Urothelium cell line (cell line): Measurements from ENCODE around the gene STARD10.

Experiments
- DNase-seq: peaks from one replicate; pipeline ENCODE4 v3.0.0; 2011; ENCODE audit warnings: low spot score, mixed read lengths
- FAIRE-seq: peaks from 2 replicates; lab custom pipeline; 2011; peaks lifted over from hg19 to GRCh38; lab: Jason Lieb, UNC

Gene STARD10

DNA sequence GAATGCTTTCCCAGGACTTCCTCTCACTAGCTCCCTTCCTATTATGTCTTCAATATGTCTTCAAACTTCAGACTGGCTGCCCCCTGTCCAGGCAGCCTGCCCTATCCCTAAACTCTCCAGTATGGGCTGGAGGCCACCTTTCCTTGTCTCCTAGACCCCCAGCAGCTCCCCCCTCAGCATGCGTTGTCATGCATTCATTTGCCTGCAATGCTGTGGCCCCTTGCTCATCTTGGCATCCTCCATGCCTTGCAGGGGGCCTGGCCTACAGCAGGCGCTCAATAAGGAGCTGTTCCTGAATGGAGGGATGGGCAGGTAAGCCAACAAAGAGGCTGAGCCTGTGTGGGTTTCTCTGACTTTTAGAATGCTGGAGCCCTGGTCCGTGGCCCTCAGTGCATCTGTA lies 25.3 kb downstream of the STARD10 start:
- FAIRE-seq = no peak

GRCh38 chr11:72767203-72768062 lies 26.4 kb downstream of the STARD10 start:
- DNase-seq = no peak
- FAIRE-seq = no peak

More for the DNA sequence above, 25.3 kb downstream of the STARD10 start:
- no peak for DNase-seq

DNA sequence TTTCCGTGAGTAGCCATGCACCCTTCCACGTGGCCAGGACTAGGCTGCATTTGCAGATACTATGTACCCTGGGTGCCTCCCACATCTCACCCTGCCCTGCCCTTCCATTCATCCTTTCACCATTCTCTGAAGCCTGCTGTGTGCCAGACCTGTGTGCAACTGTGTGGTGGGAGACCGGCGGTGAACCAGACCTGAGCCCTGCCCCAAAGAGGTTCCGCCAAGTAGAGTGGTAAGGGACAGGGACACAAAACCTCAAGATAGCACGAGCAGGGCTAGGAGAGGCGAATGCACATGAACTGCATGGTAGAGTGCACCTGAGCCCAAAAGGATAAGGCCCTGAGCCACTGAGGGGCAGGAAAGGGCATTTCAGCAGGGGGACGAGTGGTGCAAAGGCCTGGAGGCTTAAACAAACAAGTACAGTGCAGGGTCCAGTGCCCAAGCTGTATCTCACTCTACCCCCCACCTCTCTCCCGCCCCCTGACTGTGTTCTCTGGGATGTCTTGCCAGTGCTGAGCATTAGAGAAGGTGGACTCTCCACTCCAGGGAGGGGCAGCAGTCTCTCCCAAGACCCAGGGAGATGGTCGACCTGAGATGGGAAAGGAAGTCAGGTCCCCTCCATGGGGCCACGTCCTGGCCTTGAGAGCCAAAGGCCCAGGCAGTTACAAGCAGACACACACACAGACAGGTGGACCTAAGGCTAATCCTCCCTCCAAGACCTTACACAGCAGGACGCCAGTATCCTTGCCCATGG lies 27.5 kb downstream of the STARD10 start:
- DNase-seq (no peak), FAIRE-seq (no peak)

GRCh38 chr11:72764503-72764902 lies 29.3 kb downstream of the STARD10 start:
- DNase-seq (no peak), FAIRE-seq (no peak)

- FAIRE-seq (no peak), DNase-seq (no peak)
These were observed 30.0 kb downstream of the STARD10 start for GRCh38 chr11:72763823-72764222.

- FAIRE-seq (no peak), DNase-seq (no peak)
These were observed 31.1 kb downstream of the STARD10 start for GRCh38 chr11:72762641-72763304.

- peak; percentile 27 for FAIRE-seq
- DNase-seq = no peak
These were observed 33.1 kb downstream of the STARD10 start for GRCh38 chr11:72760539-72761405.

- FAIRE-seq (no peak), DNase-seq (no peak)
These were observed 34.3 kb downstream of the STARD10 start for GRCh38 chr11:72759468-72759985.

GRCh38 chr11:72758690-72759389 lies 35.0 kb downstream of the STARD10 start:
- DNase-seq (peak; percentile 74), FAIRE-seq (peak; percentile 77)

- DNase-seq (peak; percentile 66), FAIRE-seq (peak; percentile 32)
These were observed 35.5 kb downstream of the STARD10 start for GRCh38 chr11:72758304-72758689.

- FAIRE-seq (no peak), DNase-seq (no peak)
These were observed 38.0 kb downstream of the STARD10 start for GRCh38 chr11:72755713-72756285.

GRCh38 chr11:72754544-72755155 lies 39.2 kb downstream of the STARD10 start:
- FAIRE-seq = no peak
- DNase-seq = no peak

GRCh38 chr11:72754149-72754543 lies 39.7 kb downstream of the STARD10 start:
- DNase-seq (no peak), FAIRE-seq (no peak)

- DNase-seq = no peak
- no peak for FAIRE-seq
These were observed 40.3 kb downstream of the STARD10 start for GRCh38 chr11:72753341-72754148.

DNA sequence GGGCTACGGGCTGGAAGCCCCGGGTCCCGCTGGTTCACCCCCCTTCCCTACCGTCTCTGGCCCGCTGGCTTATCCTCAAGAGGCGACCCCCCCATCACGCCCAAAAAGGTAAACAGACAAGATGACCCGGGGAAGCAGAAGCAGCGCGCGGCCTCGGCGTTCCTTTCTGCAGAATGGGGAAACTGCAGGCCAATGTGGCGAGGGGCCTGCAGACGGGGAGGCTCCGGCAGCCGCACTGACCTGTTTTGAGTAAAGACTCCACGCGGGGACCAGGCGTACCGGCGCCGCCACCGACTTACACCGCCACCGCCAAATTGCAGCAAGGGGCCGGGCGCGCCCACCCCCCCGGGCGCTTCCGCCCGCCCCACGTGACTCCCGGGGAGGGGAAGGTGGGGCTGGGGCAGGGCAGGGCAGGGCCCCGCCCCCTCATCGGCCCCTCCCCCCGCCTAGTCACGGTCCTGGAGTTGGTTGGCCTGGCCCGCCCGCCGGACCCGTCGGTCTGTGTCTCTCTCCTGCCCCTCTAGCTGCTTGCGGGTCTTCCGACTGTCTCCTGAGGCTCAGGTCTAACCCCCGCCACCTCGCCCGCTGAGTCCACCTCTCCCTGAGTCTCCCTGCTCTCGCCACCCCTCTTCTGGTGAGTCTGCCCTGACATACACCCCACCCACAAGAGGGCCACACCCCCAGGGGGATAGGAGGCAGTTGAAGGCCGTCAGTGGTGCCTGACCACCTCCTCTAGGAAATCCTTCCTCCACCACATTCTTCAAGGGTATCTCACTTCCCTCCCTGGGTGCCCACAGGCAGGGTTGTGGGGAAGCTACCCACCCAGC lies 41.5 kb downstream of the STARD10 start, which contains the start of gene ARAP1:
Gene ARAP1 (minus strand): TSS at position 321 of the 827 bp plus-strand sequence. CDS start 25,280 bp downstream, outside the sequence.
- peak; percentile 91 for FAIRE-seq

DNA sequence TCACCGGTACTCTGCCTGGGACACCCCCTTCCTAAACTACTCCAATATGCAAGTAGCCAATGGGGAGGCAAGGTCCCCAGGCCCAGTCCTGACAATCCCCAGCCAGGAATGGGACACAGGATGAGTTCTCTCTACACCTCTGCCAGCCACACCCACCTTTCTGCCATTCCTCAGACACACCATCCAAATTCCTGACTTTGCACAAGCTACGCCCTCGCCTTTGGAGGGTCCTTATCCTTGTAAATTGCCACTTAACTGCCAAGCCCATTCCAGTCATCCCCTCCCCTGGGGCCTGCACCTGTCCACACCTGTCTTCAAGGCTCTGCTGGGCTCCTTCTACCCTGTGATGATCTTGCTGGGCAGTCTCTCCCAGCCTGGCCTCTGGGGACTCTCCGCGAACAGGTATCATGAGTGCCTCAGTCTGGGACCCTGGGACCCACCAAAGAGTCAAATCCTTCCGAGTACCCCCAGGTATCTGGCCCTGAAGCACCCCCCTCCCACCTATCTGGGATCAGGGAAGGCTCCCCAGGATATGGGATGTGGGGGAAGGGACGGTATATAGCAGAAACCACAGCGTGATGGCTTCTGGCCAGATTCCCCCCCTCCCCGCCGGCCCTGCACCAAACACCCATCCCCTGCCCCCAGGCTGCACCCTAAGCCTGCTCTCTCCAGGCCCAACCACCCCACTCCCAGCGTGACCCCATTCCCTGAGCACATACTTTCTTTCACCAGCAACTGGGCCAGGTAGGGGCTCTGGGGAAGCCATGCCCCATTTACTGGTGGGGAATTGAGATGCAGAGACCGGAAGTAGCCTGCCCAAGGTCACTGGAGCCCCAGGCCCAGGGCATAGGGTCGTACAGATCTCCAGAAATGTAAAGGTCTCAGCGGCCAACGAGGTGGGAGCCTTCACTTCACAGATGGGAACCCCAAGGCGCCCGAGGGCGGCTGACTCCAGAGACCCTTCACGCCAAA lies 42.4 kb downstream of the STARD10 start:
- DNase-seq (peak; percentile 36), FAIRE-seq (no peak)

More for the DNA sequence above, 41.5 kb downstream of the STARD10 start, which contains the start of gene ARAP1:
- DNase-seq = peak; percentile 92
